Glomerular endothelial cell (primary cell): ENCODE results near the gene C1R. TPM values are rescaled to one million over a fixed set of nuclear protein-coding genes. Genes with fewer than 3 reads are reported as not detected.
"Not testable (repeated sequence)": the region's sequence is repeated elsewhere in the genome, so short reads cannot be mapped to it uniquely, and the experiment has no call there.

Source experiments
- DNase-seq: peaks from one replicate; pipeline ENCODE4 v3.0.0-alpha.2; 2011; ENCODE audit warnings: low read depth, low spot score; ENCODE audit errors: extremely low read depth
- total RNA-seq: library from RNA; depleted of rRNA; stranded (reverse); fragments of >200 nt; gene quantifications from 2 replicates; pipeline ENCODE4 v1.2.3, GENCODE V29; 2015

Gene C1R
- total RNA-seq, 1 donor from 2014 or later: 3.9 TPM

DNA sequence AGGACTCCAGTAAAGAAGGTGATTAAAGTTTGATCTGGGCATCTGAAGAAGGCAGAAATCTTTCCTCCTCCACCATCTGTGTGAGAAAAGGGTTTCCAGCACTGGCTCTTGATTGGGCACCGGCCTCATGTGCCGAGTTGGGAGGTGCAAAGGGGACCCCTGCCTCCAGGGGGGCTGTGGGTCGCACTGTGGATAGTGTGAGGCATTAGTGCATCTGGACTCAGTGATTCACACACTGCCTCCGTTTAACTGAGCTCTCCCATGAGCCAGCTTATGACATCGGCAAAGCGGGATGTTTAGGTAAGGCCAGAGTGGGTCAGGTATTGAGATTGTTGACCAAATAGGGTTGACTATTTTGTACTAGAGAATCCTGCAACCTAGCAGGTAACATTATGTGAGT, 22.9 kb downstream of the C1R start:
- DNase-seq: no peak

DNA sequence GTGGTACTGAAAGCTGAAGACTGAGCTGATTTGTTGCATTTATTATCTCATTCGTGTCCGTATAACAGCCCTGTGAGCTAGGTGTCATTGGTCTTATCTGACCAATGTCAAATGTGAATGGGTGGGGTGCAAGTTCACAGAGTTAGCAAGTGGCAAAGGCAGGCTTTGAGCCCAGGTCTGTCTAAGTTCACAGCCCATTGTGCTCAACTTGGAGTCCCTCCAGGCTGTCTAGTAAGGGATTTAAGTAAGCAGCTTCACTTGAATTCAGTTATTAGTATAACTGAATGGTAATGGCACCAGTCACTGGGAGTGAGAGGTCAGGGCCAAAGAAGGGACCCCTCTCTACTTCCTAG, 23.3 kb downstream of the C1R start:
- DNase-seq: no peak

DNA sequence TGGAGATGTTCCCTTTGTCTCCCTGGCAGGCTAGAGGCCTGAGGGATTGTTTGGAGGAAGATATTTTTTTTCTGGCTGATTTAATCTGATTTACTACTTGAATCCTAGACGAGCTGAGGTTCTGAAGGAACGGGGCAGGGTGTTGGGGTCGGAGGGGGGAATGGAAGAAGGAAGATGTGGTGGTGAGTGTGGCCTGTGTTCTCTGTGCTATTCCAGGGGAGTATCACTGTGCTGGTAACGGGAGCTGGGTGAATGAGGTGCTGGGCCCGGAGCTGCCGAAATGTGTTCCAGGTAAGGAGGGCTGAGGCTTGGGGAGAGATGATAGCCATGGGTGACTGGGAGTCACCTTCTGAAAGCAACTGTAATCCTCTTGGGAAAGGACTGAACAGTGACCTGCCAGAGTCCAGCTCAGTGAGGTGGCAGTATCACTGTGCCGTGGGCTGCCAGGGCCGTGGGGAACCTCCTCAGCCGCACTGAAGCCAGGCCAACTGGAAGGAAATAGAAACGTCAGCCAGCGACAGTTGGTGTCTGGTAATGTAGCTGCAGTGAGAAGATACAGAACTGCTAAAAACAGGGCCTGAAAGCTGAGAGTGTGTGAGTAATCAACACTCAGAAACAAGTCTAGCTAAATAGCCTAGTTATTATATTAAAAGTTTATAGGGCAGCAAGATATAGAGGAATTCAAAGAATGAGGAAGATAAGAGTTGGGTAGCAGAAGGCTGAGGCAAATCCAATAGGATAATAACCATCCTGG, 23.8 kb downstream of the C1R start:
- no peak for DNase-seq

DNA sequence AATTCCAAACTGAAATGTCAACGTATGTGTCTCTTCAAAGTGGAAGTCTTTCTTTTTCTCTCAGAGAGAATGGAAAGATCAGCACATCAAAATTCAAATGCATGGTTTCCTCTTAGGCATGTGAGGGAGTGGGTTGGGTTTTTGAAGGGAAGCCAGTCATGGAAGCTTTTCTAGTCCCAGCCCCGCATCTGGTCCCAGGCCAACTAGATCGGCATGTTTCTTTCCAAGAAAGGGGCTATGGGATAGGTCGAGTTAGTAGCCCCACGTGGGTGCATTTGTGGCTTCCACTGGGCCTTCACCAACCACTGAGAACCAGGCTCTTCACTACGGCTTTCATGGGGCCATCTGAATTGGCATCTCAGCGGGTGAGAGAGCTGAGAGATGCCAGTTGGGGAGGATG, 25.1 kb downstream of the C1R start:
- no peak for DNase-seq

DNA sequence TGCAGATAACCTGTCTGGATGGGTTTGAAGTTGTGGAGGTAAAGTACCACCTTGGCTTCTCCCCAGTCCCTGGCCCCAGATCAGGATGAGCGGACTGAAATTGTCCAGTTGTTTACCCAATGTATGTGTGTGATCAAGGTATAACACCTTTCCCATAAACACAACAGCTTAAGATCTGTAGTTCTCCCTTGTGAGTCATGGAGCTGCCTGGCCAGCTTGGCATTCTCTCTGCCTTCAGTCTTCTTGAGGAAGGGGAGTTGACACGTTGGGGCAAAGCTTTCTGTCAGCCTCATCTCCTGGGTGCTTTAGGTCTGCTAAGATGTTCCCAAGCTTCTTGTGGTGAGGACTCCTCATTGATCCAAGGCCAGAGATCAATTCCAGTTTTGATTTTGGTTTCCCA, 25.6 kb downstream of the C1R start:
- DNase-seq: no peak

- DNase-seq: no peak
These were observed 27.1 kb downstream of the C1R start for GRCh38 chr12:7065073-7065623.

DNA sequence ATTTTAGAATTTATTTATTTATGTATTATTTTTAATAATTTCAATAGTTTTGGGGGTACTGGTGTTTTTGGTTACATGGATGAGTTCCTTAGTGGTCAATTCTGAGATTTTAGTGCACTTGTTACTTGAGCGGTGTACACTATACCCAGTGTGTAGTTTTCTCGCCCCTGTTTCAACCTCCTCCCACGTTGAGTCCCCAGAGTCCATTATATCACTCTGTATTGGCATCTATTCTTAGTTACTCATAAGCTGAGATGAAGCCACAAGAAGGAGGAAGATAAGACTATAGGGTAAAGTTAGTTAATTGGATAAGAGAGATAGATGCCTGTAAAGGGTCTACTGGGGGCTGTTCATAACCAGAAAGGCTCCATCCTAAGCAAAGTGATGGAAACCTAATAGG, 27.7 kb downstream of the C1R start:
- no peak for DNase-seq

DNA sequence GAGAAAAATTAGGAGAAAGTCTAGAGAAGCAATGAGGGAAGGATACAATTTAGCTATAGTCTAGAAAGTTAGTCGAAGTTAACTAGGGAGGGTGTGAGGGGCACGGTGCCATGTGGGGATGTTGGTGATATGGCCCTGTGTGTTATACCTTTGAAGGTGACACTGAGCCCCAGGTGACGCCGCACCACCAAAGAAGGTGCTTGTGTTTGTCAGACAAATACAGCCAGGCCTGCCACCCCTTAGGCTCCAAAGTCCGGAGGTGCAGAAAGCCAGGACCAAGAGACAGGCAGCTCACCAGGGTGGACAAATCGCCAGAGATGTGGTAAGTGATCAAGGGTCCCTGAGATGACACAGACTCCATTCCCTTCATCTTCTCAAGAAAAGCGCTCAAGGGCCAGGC, 30.6 kb downstream of the C1R start:
- no peak for DNase-seq

DNA sequence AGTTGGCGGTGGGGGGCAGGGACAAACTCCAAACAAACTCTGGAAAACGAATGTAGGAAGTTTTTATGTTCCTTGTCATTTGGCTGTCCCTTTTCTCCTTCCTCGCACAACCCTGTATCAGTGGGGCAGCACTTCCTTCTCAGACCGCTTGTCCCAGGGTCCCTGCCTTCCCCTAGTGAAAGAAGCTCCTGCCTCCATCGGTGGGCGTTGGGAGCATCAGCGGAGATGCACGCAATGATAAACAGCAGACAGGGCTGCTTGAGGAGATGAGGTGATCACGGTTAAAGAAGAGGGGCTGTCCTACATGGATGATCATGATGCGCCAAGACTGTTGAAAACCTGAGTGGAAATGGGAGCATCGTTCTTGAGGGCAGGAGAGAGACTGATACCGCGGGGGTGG, 31.1 kb downstream of the C1R start:
- DNase-seq: no peak

DNA sequence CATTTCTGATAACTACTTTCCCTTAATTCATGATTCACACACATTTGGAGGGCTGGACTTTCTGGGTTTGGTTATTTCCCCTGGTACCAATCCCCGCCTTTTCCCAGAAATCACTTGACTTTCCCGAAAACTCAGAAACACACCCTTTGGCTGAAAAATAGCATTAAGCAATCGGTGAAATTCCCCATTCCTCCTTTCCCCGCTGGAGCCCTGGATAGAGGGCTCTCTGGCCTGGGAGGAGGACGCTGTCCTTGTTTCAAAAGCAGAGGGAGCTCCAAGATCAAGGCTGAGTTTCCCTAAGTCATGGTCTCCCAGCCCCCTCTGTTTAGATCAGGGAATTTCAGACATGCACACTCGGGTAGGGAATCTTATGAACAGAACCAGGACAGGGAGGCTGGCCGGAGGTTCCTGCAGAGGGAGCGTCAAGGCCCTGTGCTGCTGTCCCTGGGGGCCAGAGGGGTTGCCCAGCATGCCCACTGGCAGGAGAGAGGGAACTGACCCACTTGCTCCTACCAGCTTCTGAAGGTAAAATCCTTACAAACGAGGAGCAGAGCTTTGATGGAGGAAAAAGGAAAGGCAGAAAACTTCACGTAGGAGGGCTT, 31.8 kb downstream of the C1R start, which contains the start of gene C1S:
Gene C1S (plus strand): TSS at position 366 of the 602 bp plus-strand sequence. CDS start 1,195 bp downstream, outside the sequence.
- no peak for DNase-seq

- DNase-seq: no peak
These were observed 32.5 kb downstream of the C1R start for GRCh38 chr12:7059780-7060179.

GRCh38 chr12:7058850-7059395, 33.3 kb downstream of the C1R start:
- DNase-seq: no peak

DNA sequence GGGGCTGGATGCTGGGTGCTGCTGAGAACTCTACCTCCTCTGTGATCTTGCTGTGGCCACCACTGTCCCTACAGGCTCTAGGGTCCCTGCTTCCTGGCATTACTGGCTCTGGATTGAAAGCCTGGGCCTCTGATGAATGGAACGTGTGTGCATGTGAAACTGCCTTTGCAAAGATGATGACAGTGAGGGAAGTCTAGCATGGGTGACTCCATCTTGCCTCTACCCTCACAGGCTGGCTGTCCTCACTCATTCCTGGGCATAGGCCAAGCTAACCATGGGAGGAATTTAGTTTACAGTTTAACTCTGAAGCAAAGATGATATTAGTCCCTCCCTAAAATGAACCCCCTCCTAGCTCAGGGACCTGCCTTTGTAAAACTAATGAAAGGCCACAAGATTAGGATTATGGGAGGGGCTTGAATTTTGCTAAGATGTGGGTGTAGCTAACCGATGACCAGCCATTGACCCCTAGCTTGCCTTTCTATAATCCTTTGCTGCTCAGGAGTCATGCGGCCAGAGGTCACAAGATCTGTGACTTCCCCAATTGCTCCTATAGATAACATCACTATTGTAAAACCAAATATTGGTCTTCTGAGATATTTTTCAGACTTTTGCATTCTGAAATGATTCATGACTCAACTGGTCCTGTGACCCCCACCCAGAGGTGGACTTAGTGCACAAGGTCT, 33.9 kb downstream of the C1R start:
- no peak for DNase-seq

- DNase-seq: not testable (repeated sequence)
These were observed 36.5 kb downstream of the C1R start for GRCh38 chr12:7055736-7056135.

DNA sequence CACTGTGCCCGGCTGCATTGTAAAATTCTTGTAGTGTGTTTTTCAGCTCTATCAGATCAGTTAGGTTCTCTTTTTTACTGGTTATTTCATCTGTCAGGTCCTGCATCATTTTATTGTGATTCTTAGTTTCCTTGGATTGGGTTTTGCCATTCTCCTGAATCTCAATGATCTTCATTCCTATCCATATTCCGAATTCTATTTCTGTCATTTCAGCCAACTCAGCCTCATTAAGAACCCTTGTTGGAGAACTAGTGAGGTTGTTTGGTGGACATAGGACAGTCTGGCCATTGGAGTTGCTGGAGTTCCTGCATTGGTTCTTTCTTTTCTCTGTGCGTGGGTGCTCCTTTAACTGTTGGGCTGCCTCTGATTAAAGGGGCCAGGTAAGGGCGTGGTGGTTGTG, 37.3 kb downstream of the C1R start:
- DNase-seq: no peak

DNA sequence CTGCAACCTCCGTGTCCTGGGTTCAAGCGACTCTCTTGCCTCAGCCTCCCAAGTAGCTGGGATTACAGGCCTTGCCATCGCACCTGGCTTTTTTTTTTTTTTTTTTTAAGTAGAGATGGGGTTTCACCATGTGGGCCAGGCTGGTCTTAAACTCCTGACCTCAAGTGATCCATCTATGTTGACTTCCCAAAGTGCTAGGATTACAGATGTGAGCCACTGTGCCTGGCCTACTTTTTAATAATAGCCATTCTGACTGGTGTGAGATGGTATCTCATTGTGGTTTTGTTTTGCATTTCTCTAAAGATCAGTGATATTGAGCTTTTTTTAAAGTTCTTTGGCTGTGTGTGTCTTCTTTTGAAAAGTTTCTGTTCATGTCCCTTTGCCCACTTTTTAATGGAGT, 42.3 kb downstream of the C1R start:
- not testable (repeated sequence) for DNase-seq

DNA sequence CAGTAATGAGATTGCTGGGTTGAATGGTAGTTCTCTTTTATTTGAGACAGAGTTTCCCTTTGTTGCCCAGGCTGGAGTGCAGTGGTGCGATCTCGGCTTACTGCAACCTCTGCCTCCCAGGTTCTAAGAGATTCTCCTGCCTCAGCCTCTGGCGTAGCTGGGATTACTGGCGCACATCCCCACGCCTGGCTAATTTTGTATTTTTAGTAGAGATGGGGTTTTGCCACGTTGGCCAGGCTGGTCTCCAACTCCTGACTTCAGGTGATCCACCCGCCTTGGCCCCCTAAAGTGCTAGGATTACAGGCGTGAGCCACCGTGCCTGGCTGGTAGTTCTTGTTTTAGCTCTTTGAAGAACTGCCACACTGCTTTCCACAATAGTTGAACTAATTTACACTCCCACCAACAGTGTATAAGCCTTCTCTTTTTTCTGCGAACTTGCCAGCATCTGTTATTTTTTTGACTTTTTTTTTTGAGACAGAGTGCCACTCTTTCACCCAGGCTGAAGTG, 42.7 kb downstream of the C1R start:
- DNase-seq: not testable (repeated sequence)

- DNase-seq: no peak
These were observed 44.9 kb downstream of the C1R start for GRCh38 chr12:7047306-7047705.

GRCh38 chr12:7046383-7047105, 45.7 kb downstream of the C1R start:
- no peak for DNase-seq

DNA sequence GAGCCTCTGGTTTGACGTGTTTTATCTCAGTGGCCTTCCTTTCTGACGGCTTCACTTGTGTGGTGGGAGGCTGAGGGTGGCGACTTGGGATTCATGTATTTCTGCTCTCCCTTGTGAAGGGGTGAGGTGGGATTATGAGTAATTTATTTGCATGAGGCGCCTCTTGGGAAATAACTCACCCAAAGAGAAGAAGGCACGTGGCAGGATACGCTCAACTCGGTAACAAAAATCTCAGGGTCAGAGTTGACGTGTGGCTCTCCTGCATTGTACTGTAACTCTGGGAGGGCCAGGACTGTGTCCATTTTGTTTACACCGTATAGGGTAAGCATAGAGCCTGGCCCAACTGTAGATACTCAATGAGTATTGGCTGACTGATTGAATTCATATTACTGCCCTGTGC, 46.3 kb downstream of the C1R start:
- no peak for DNase-seq

GRCh38 chr12:7042842-7043241, 49.4 kb downstream of the C1R start:
- DNase-seq: no peak
